Coronary artery (tissue), 2 donors: ENCODE results near the gene P4HTM.

Experiments used
- DNase-seq: peaks from one replicate; pipeline ENCODE4 v3.0.0-alpha.2; 2017; ENCODE audit warnings: low spot score
- H3K27ac ChIP-seq, 2 donors: fragments of 200-600 bp; sonication (generic); one replicate each; pipeline ENCODE4 v1.5.1; 2016 to 2019
- H3K4me3 ChIP-seq: fragments of 200-600 bp; sonication (generic); 2 replicates; pipeline ENCODE4 v1.5.1; 2016; ENCODE audit warnings: mild to moderate bottlenecking, moderate library complexity
- CTCF ChIP-seq: fragments of 200-600 bp; sonication (generic); IDR thresholded peaks from one replicate; pipeline ENCODE4 v1.5.1; 2019; ENCODE audit warnings: antibody characterized with exemption

P4HTM gene

GRCh38 chr3:49025793-49026520, 35.9 kb downstream of the P4HTM start:
- DNase-seq: no peak

GRCh38 chr3:49026536-49026935, 36.5 kb downstream of the P4HTM start:
- DNase-seq: no peak
- Histone ChIP-seq H3K27ac (no peak overlapping the region), H3K4me3 (no peak overlapping the region)
- TF ChIP-seq CTCF: no peak

More at GRCh38 chr3:49025793-49026520, 35.9 kb downstream of the P4HTM start:
- Histone ChIP-seq H3K27ac (no peak overlapping the region), H3K4me3 (no peak overlapping the region)
- no peak for TF ChIP-seq CTCF

GRCh38 chr3:49027634-49028033, 37.6 kb downstream of the P4HTM start:
- H3K27ac ChIP-seq: peak overlapping the region in 1 of 2 donors; percentile 92

GRCh38 chr3:49028298-49028672, 38.2 kb downstream of the P4HTM start:
- Histone ChIP-seq H3K4me3 (peak overlapping the region; percentile 77), H3K27ac (peak overlapping the region; percentile 92 to 98)
- TF ChIP-seq CTCF: no peak
- DNase-seq: no peak

More at GRCh38 chr3:49027634-49028033, 37.6 kb downstream of the P4HTM start:
- no peak for DNase-seq
- H3K4me3 ChIP-seq: no peak overlapping the region
- no peak for TF ChIP-seq CTCF

GRCh38 chr3:49028673-49029562, 38.9 kb downstream of the P4HTM start, which contains the start of gene IMPDH2:
TSS of gene IMPDH2 (minus strand) at chr3:49029398. CDS start at chr3:49029350, 48 bp downstream.
- TF ChIP-seq CTCF: no peak
- peak within 1 kb of the TSS; percentile 92 to 98 for H3K27ac ChIP-seq
- H3K4me3 ChIP-seq: peak within 1 kb of the TSS; percentile 77
- peak; percentile 95 for DNase-seq

- DNase-seq: no peak
- peak overlapping the region; percentile 77 for H3K4me3 ChIP-seq
- peak overlapping the region; percentile 92 to 98 for H3K27ac ChIP-seq
- no peak for TF ChIP-seq CTCF
These were observed 39.5 kb downstream of the P4HTM start for GRCh38 chr3:49029563-49029884.
